Adrenal gland (tissue), 5 donors: ENCODE results near the gene NANOS3.

ENCODE experiments used
- POLR2A ChIP-seq, 2 donors: fragments of 450-650 bp; IDR thresholded peaks; one replicate each; pipeline ENCODE4 v1.6.1; 2017; ENCODE audit warnings: antibody characterized with exemption in 2 of 2, mild to moderate bottlenecking in 2 of 2, moderate library complexity in 1 of 2
- TF ChIP-seq, protein P1 (sequence below), 6 experiments: fragments of 450-650 bp in 4 of 6; fragments of 200-600 bp in 2 of 6; sonication (generic) in 1 of 6; IDR thresholded peaks; 1 replicate in 5 of 6; 2 replicates in 1 of 6; pipeline versions ENCODE4 v1.5.1 to v1.8.0; 2016 to 2021; ENCODE audit warnings: antibody characterized with exemption in 6 of 6, mild to moderate bottlenecking in 2 of 6, moderate library complexity in 1 of 6
- donor health status: DM: no; HTN: no; CAD: no.

DNA sequence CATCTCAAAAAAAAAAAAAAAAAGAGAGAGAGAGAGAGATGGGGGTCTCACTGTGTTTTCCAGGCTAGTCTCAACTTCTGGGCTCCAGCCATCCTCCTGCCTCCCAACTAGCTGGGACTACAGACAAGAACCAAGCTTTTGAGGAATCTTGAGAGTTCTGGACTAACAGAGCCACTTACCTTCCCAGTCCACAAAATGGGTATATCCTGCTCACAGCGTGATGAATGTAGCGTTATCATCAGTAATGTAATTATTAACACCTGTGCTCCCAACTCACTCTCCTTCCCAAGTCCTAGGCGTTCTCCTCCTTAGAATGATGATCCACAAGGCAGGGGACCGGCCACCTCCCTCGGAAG is 4.6 kb upstream of the NANOS3 start:
- TF ChIP-seq, protein P1, sequence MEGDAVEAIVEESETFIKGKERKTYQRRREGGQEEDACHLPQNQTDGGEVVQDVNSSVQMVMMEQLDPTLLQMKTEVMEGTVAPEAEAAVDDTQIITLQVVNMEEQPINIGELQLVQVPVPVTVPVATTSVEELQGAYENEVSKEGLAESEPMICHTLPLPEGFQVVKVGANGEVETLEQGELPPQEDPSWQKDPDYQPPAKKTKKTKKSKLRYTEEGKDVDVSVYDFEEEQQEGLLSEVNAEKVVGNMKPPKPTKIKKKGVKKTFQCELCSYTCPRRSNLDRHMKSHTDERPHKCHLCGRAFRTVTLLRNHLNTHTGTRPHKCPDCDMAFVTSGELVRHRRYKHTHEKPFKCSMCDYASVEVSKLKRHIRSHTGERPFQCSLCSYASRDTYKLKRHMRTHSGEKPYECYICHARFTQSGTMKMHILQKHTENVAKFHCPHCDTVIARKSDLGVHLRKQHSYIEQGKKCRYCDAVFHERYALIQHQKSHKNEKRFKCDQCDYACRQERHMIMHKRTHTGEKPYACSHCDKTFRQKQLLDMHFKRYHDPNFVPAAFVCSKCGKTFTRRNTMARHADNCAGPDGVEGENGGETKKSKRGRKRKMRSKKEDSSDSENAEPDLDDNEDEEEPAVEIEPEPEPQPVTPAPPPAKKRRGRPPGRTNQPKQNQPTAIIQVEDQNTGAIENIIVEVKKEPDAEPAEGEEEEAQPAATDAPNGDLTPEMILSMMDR (IDR thresholded peaks at IDR 0.05) = no peak
- TF ChIP-seq POLR2A (IDR thresholded peaks at IDR 0.05) = no peak
